SKM-1 (cell line): ENCODE measurements around the gene PHEX.

ENCODE experiments used
- DNase-seq: peaks from one replicate; lab custom pipeline; 2025; ENCODE audit not compliant: unreplicated experiment; lab: John Stamatoyannopoulos, UW

The PHEX gene

GRCh38 chrX:22032084-22032483 lies at the start of gene PHEX:
PHEX (plus strand) TSS chrX:22032325; CDS start chrX:22033006, 681 bp downstream.
- no peak for DNase-seq

- DNase-seq: peak; percentile 43
Measured at GRCh38 chrX:21985332-21985777, 46.8 kb upstream of the PHEX start.

GRCh38 chrX:21986596-21986995 lies 45.5 kb upstream of the PHEX start:
- DNase-seq: no peak

GRCh38 chrX:21989384-21989783 lies 42.7 kb upstream of the PHEX start:
- no peak for DNase-seq

- no peak for DNase-seq
Measured at GRCh38 chrX:21990832-21991231, 41.3 kb upstream of the PHEX start.

GRCh38 chrX:21991504-21991903 lies 40.6 kb upstream of the PHEX start:
- no peak for DNase-seq

- peak; percentile 29 for DNase-seq
Measured at GRCh38 chrX:21993265-21993664, 38.9 kb upstream of the PHEX start.

GRCh38 chrX:21996872-21997455 lies 35.2 kb upstream of the PHEX start:
- peak; percentile 6 for DNase-seq

GRCh38 chrX:21998037-21998436 lies 34.1 kb upstream of the PHEX start:
- no peak for DNase-seq

GRCh38 chrX:22004866-22005265 lies 27.3 kb upstream of the PHEX start:
- no peak for DNase-seq

GRCh38 chrX:22012051-22012450 lies 20.1 kb upstream of the PHEX start:
- no peak for DNase-seq

GRCh38 chrX:22012931-22013330 lies 19.2 kb upstream of the PHEX start:
- DNase-seq: no peak

GRCh38 chrX:22015139-22015750 lies 16.9 kb upstream of the PHEX start:
- DNase-seq: no peak

GRCh38 chrX:22021751-22022324 lies 10.3 kb upstream of the PHEX start:
- no peak for DNase-seq

GRCh38 chrX:22024577-22024976 lies 7.5 kb upstream of the PHEX start:
- DNase-seq: no peak

GRCh38 chrX:22025751-22026150 lies 6.4 kb upstream of the PHEX start:
- DNase-seq: no peak

- DNase-seq: no peak
Measured at GRCh38 chrX:22026731-22027130, 5.4 kb upstream of the PHEX start.

- DNase-seq: no peak
Measured at GRCh38 chrX:22032506-22032905, 381 bp downstream of the PHEX start.

GRCh38 chrX:22033818-22034217 lies 1.7 kb downstream of the PHEX start:
- DNase-seq: no peak

- DNase-seq: no peak
Measured at GRCh38 chrX:22035236-22035635, 3.1 kb downstream of the PHEX start.

GRCh38 chrX:22037225-22037624 lies 5.1 kb downstream of the PHEX start:
- no peak for DNase-seq

GRCh38 chrX:22037911-22038537 lies 5.9 kb downstream of the PHEX start:
- DNase-seq: no peak
